22Rv1 (cell line): ENCODE results near the gene PTPN12.
"Not testable (repeated sequence)": the region's sequence is repeated elsewhere in the genome, so short reads cannot be mapped to it uniquely, and the experiment has no call there.

Experiments used
- H3K27ac ChIP-seq: fragments of 450-650 bp; 2 replicates; pipeline ENCODE4 v1.5.1; 2017
- ZFX ChIP-seq: fragments of 450-650 bp; IDR thresholded peaks from 2 replicates; pipeline ENCODE4 v1.6.1; 2017; ENCODE audit warnings: antibody characterized with exemption, borderline replicate concordance
- TF ChIP-seq, protein P1 (sequence below): fragments of 450-650 bp; IDR thresholded peaks from 2 replicates; pipeline ENCODE4 v1.5.1; 2017; ENCODE audit warnings: mild to moderate bottlenecking

The PTPN12 gene

DNA sequence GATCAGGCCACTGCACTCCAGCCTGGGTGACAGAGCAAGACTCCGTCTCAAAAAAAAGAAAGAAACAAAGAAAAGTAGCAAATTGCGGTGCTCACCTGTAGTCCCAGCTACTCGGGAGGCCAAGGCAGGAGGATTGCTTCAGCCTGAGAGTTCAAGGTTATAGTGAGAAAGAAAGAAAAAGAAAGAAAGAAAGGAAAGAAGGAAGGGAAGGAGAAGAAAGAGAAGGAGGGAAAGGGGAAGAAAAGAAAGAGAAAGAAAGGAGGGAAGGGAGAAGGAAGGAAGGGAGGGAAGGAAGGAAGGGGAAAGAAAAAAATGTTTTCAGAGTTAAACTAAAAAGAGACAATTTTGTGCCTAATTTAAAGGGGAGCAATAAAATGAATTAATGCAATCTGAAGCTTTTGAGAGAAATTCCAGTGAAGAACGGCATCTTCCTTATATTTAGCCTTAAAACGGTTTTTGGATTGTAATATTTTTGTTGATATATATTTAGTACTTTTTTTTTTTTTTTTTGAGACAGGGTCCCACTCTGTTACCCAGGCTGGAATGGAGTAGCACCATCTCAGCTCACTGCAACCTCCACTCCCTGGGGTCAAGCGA lies 111.7 kb downstream of the PTPN12 start:
- no peak overlapping the region for H3K27ac ChIP-seq
- TF ChIP-seq ZFX = no peak
- TF ChIP-seq, protein P1, sequence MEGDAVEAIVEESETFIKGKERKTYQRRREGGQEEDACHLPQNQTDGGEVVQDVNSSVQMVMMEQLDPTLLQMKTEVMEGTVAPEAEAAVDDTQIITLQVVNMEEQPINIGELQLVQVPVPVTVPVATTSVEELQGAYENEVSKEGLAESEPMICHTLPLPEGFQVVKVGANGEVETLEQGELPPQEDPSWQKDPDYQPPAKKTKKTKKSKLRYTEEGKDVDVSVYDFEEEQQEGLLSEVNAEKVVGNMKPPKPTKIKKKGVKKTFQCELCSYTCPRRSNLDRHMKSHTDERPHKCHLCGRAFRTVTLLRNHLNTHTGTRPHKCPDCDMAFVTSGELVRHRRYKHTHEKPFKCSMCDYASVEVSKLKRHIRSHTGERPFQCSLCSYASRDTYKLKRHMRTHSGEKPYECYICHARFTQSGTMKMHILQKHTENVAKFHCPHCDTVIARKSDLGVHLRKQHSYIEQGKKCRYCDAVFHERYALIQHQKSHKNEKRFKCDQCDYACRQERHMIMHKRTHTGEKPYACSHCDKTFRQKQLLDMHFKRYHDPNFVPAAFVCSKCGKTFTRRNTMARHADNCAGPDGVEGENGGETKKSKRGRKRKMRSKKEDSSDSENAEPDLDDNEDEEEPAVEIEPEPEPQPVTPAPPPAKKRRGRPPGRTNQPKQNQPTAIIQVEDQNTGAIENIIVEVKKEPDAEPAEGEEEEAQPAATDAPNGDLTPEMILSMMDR = no peak

- no peak overlapping the region for H3K27ac ChIP-seq
- TF ChIP-seq, protein P1 = no peak
- no peak for TF ChIP-seq ZFX
Measured at GRCh38 chr7:77649716-77650349, 112.7 kb downstream of the PTPN12 start.

GRCh38 chr7:77651575-77652162 lies 114.6 kb downstream of the PTPN12 start:
- TF ChIP-seq ZFX = no peak
- TF ChIP-seq, protein P1 = peak; percentile 95
- peak overlapping the region; percentile 21; the same call in 1 of the 2 replicates for H3K27ac ChIP-seq

DNA sequence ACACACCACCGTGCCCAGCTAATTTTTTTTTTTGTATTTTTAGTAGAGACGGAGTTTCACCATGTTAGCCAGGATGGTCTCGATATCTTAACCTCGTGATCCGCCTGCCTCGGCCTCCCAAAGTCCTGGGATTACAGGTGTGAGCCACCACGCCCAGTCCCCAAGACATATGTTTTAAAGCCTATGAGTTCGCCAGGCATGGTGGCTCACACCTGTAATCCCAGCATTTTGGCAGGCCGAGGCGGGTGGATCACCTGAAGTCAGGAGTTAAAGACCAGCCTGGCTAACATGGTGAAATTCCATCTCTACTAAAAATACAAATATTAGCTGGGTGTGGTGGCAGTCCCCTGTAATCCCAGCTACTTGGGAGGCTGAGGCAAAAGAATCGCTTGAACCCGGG lies 115.7 kb downstream of the PTPN12 start:
- H3K27ac ChIP-seq = not testable (repeated sequence)

DNA sequence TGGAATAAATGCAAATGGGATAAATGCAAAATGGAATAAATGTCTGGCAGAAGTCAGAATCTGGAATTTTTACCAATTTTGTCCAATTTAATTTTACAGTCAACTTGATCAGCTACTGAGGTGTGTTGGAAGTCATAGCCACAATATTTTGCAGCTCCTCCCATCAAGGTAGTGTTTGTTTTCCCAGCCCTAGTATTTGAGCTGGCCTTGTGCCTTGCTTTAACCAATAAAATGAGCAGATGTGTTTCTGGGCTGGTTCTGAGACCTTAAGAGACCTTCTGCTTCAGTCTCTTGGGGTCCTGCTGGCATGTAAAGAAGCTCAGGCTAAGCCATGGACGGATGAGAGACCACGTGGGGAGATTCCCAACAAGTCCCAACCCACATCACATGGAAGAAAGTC lies 116.5 kb downstream of the PTPN12 start:
- no peak for TF ChIP-seq ZFX
- TF ChIP-seq, protein P1 = peak; percentile 16; the same call in 1 of the 2 replicates
- H3K27ac ChIP-seq = no peak overlapping the region

GRCh38 chr7:77655356-77655755 lies 118.3 kb downstream of the PTPN12 start:
- TF ChIP-seq, protein P1 = no peak
- no peak for TF ChIP-seq ZFX
- no peak overlapping the region for H3K27ac ChIP-seq

- H3K27ac ChIP-seq = no peak overlapping the region
- TF ChIP-seq ZFX = no peak
- TF ChIP-seq, protein P1 = no peak
Measured at GRCh38 chr7:77655836-77656455, 118.9 kb downstream of the PTPN12 start.
